K562 (cell line): ENCODE data around the gene SPEM2. TPM values are rescaled to one million over a fixed set of nuclear protein-coding genes. Genes with fewer than 3 reads are reported as not detected.
A peak's percentile ranks its signal among the peaks of the same experiment; 100 is the strongest.

Experiments
- ATAC-seq: fragments of 200-7000 bp; cut with Tn5 transposase; 3 replicates; pipeline ENCODE4 v1.9.1; 2020; ENCODE audit warnings: moderate library complexity
- BruUV-seq: library from RNA; stranded (reverse); fragments of 400-500 nt; replicated peaks from 2 replicates; lab custom pipeline; 2021; lab: Mats Ljungman, UMichigan
- CTCF ChIA-PET: fragments of 300-600 bp; formaldehyde crosslinking; extraction: SDS; loops from one replicate; lab custom pipeline; 2021; ENCODE audit warnings: low intra/inter-chr PET ratio; lab: Yijun Ruan, JAX
- POLR2A ChIA-PET: fragments of 300-600, 350-650 bp; sonication (Branson Sonifier 250); formaldehyde crosslinking; extraction: SDS; loops from one replicate; lab custom pipeline; 2021; ENCODE audit warnings: antibody characterized with exemption, inconsistent platforms; lab: Yijun Ruan, JAX
- DNase-seq, 4 experiments: peaks; one replicate each; pipeline versions ENCODE4 v3.0.0 to v3.0.0-alpha.2; 2011 to 2018; ENCODE audit warnings: low spot score in 3 of 4, mixed read lengths in 3 of 4; ENCODE audit errors: extremely low read depth in 1 of 4
- FAIRE-seq: peaks from 2 replicates; lab custom pipeline; 2011; peaks lifted over from hg19 to GRCh38; lab: Jason Lieb, UNC
- H2AFZ ChIP-seq: 2 replicates; pipeline ENCODE4 v1.6.0; 2011; ENCODE audit warnings: low read depth, low read length, control low read depth, inconsistent platforms
- H3K27ac ChIP-seq: fragments of 200-600 bp; 3 replicates; pipeline ENCODE4 v1.8.0; 2011; ENCODE audit warnings: low read depth, mild to moderate bottlenecking, control low read depth, inconsistent platforms, low read length, moderate library complexity, mixed read lengths; ENCODE audit errors: extremely low read depth
- H3K27me3 ChIP-seq, 2 experiments: fragments of 300-600 bp in 1 of 2; 2 replicates in 1 of 2; 3 replicates in 1 of 2; pipeline versions ENCODE4 v1.6.0 to v1.8.0; 2011; ENCODE audit warnings: inconsistent platforms in 2 of 2, low read length in 2 of 2, mild to moderate bottlenecking in 1 of 2, mixed read lengths in 1 of 2, moderate library complexity in 1 of 2; ENCODE audit not compliant: control insufficient read depth in 2 of 2, insufficient read depth in 2 of 2
- H3K36me3 ChIP-seq: fragments of 300-600 bp; 3 replicates; pipeline ENCODE4 v1.8.0; 2011; ENCODE audit warnings: mild to moderate bottlenecking, low read length, inconsistent platforms; ENCODE audit not compliant: control insufficient read depth, insufficient read depth
- H3K4me1 ChIP-seq, 2 experiments: fragments of 200-600 bp in 1 of 2; replicated peaks in 1 of 2; 2 replicates in 1 of 2; 3 replicates in 1 of 2; pipeline versions ENCODE4 v1.5.1 to v1.8.0; 2011; ENCODE audit warnings: inconsistent platforms in 2 of 2, low read length in 2 of 2, mild to moderate bottlenecking in 1 of 2, mixed read lengths in 1 of 2, moderate library complexity in 1 of 2; ENCODE audit not compliant: control insufficient read depth in 2 of 2, insufficient read depth in 2 of 2
- H3K4me2 ChIP-seq: 2 replicates; pipeline ENCODE4 v1.6.1; 2011; ENCODE audit warnings: low read length, control low read depth, inconsistent platforms, mixed read lengths; ENCODE audit not compliant: insufficient read depth
- H3K4me3 ChIP-seq: fragments of 200-600 bp; sonication (generic), shearing (Covaris generic); 2 replicates; pipeline ENCODE4 v1.5.1; 2016; ENCODE audit warnings: control low read depth, inconsistent platforms
- H3K79me2 ChIP-seq: fragments of 200-600 bp; 3 replicates; pipeline ENCODE4 v1.8.0; 2011; ENCODE audit warnings: low read length, inconsistent platforms; ENCODE audit not compliant: control insufficient read depth, insufficient read depth
- H3K9ac ChIP-seq, 2 experiments: 2 replicates each; pipeline versions ENCODE4 v1.6.0 to v1.6.1; 2011; ENCODE audit warnings: low read depth in 2 of 2, low read length in 2 of 2, control low read depth in 1 of 2, inconsistent platforms in 1 of 2, mild to moderate bottlenecking in 1 of 2, mixed read lengths in 1 of 2; ENCODE audit not compliant: insufficient read depth in 1 of 2
- H3K9me1 ChIP-seq: one replicate; pipeline ENCODE4 v1.6.0; 2011; ENCODE audit warnings: inconsistent platforms, mild to moderate bottlenecking, low read length, moderate library complexity; ENCODE audit not compliant: control insufficient read depth, insufficient read depth
- H3K9me3 ChIP-seq: replicated peaks from 2 replicates; pipeline ENCODE4 v1.5.1; 2011; ENCODE audit warnings: low read depth, low read length, inconsistent platforms; ENCODE audit not compliant: control insufficient read depth, insufficient read depth
- H4K20me1 ChIP-seq: replicated peaks from 2 replicates; pipeline ENCODE4 v1.6.1; 2011; ENCODE audit warnings: low read length, inconsistent platforms, mixed read lengths; ENCODE audit not compliant: control insufficient read depth, insufficient read depth
- CEBPG ChIP-seq, 3 experiments: fragments of 200-800 bp in 1 of 3; sonication (Bioruptor generic) in 1 of 3; sonication (generic) in 1 of 3; formaldehyde crosslinking in 1 of 3; IDR thresholded peaks in 2 of 3; conservative IDR thresholded peaks in 1 of 3; 2 replicates each; pipeline versions ENCODE4 v1.6.1 to v1.8.0; 2016 to 2022; ENCODE audit warnings: missing compliant biosample characterization in 2 of 3, missing genetic modification characterization in 2 of 3, mild to moderate bottlenecking in 1 of 3, missing genetic modification reagents in 1 of 3
- CTCFL ChIP-seq: IDR thresholded peaks from 2 replicates; pipeline ENCODE4 v1.6.1; 2011; ENCODE audit warnings: borderline replicate concordance, low read depth, mild to moderate bottlenecking, moderate library complexity, low read length; ENCODE audit not compliant: insufficient read depth, poor library complexity, severe bottlenecking
- GATAD2B ChIP-seq: fragments of 450-650 bp; IDR thresholded peaks from 2 replicates; pipeline ENCODE4 v1.6.1; 2017; ENCODE audit warnings: mild to moderate bottlenecking, borderline replicate concordance
- ZBTB40 ChIP-seq, 2 experiments: fragments of 450-650 bp in 1 of 2; sonication (generic) in 1 of 2; formaldehyde crosslinking in 1 of 2; IDR thresholded peaks; 2 replicates each; pipeline versions ENCODE4 v1.7.1 to v1.9.0; 2016 to 2022; ENCODE audit warnings: inconsistent platforms in 1 of 2, mild to moderate bottlenecking in 1 of 2, missing genetic modification reagents in 1 of 2
- ZNF507 ChIP-seq: conservative IDR thresholded peaks from 2 replicates; pipeline ENCODE4 v1.6.1; 2017; ENCODE audit warnings: missing genetic modification characterization, missing compliant biosample characterization
- WGBS: fragments of 100-300 bp; shearing (Covaris generic); methylation state at CpG from one replicate; pipeline ENCODE4 v1.1.6; 2016; ENCODE audit warnings: low coverage, mixed read lengths; ENCODE audit not compliant: insufficient coverage; ENCODE audit errors: missing lambda C conversion rate; 5-methylcytosine and 5-hydroxymethylcytosine counted together
- in situ Hi-C: fragments of 300-500 bp; cut with MboI; formaldehyde crosslinking; loops from 4 replicates; pipeline ENCODE4 v1.15.0; 2018; ENCODE audit warnings: inconsistent platforms, mixed read lengths
- intact Hi-C: fragments of 100-400 bp; cut with micrococcal nuclease; formaldehyde crosslinking; loops from 2 replicates; pipeline ENCODE4 v1.14.2; 2022
- polyA plus RNA-seq, 8 experiments: library from polyadenylated mRNA; depleted of rRNA in 4 of 8; stranded (reverse) in 5 of 8; unstranded in 3 of 8; fragments of >200 nt; fragmentation: Nextera tagmentation in 2 of 8; fragmentation: Illumina TruSeq in 1 of 8; extraction: Ambion mirVana in 2 of 8; extraction: Trizol in 1 of 8; gene quantifications; 2 replicates each; pipeline versions ENCODE4 v1.2.1 to v1.2.3, GENCODE V29; 2011 to 2014; ENCODE audit warnings: inconsistent platforms in 1 of 8, missing spikeins in 1 of 8
- total RNA-seq, 7 experiments: library from RNA; depleted of rRNA in 6 of 7; stranded (reverse); fragments of >200 nt in 6 of 7; fragmentation: Illumina TruSeq in 2 of 7; extraction: Trizol in 2 of 7; gene quantifications; 2 replicates each; pipeline versions ENCODE4 v1.2.1 to v1.2.3, GENCODE V29; 2011 to 2021; ENCODE audit warnings: low replicate concordance in 1 of 7

SPEM2 gene
- total and polyA plus RNA-seq, 9 of the 15 experiments (the other 6 are each of a cell fraction or from before 2014, with no cell fraction given) = not detected

GRCh38 chr17:7416323-7416722 lies 9.1 kb upstream of the SPEM2 start (continued):
- TF ChIP-seq GATAD2B (no peak), CEBPG (CRISPR knock-in tag; IDR thresholded peaks at IDR 0.05) (no peak), CEBPG (tag; conservative IDR thresholded peaks at IDR 0.05 in 1 of 2, IDR thresholded peaks at IDR 0.05 in 1 of 2) (no peak)

GRCh38 chr17:7417056-7417655 lies 8.3 kb upstream of the SPEM2 start:
- H3K4me1 ChIP-seq = peaks cover 0 to 10% of the 10 kb centered on the region in 2 experiments; a peak in 2 of 5 replicates
- no peaks in the 10 kb centered on the region for H3K9me1 ChIP-seq
- no peak overlapping the region for H3K4me2 ChIP-seq
- no peaks in the 10 kb centered on the region for H4K20me1 ChIP-seq
- H3K4me3 ChIP-seq = no peak overlapping the region
- no peak overlapping the region for H2AFZ ChIP-seq
- no peak for DNase-seq
- no peaks in the 10 kb centered on the region for H3K36me3 ChIP-seq
- H3K9ac ChIP-seq = peak overlapping the region in 1 of 2 experiments; percentile 64; a peak in 1 of 4 replicates
- WGBS = 100% methylated on average over 4 of the region's 54 CpGs
- ATAC-seq = no peak
- H3K27ac ChIP-seq = no peak overlapping the region
- H3K27me3 ChIP-seq = no peaks in the 10 kb centered on the region
- ChIA-PET CTCF (no interaction called here), POLR2A (interaction anchor here (0.6 to 0.7 kb wide), 2 partner anchors 19 to 44 kb away, joined by 3 read pairs; no protein-coding TSS in a partner anchor)
- no peaks in the 10 kb centered on the region for H3K9me3 ChIP-seq
- intact Hi-C loops = no loop called here
- no TSS peak for BruUV-seq
- in situ Hi-C loops = no loop called here
- H3K79me2 ChIP-seq = no peaks in the 10 kb centered on the region
- FAIRE-seq = no peak
- TF ChIP-seq ZNF507 (tag) = no peak
- TF ChIP-seq ZBTB40 (IDR thresholded peaks at IDR 0.05) = no peak
- no peak for TF ChIP-seq ZBTB40 (CRISPR knock-in tag; IDR thresholded peaks at IDR 0.05)
- no peak for TF ChIP-seq CTCFL
